HCT116 (cell line): ENCODE results near the gene FNIP2.

Experiments used
- CEBPB ChIP-seq: IDR thresholded peaks from 2 replicates; pipeline ENCODE4 v1.6.1; 2012; ENCODE audit warnings: low read depth
- POLR2AphosphoS5 ChIP-seq: IDR thresholded peaks from 2 replicates; pipeline ENCODE4 v1.6.1; 2011; ENCODE audit warnings: mild to moderate bottlenecking, low read depth, low read length, moderate library complexity
- TF ChIP-seq, protein P1 (sequence below), 3 experiments: fragments of 200-600 bp in 1 of 3; sonication (generic) in 1 of 3; IDR thresholded peaks in 2 of 3; conservative IDR thresholded peaks in 1 of 3; 2 replicates each; pipeline ENCODE4 v1.5.1; 2012 to 2017; ENCODE audit warnings: low read depth in 2 of 3, low read length in 2 of 3, antibody characterized with exemption in 1 of 3, borderline replicate concordance in 1 of 3, control low read depth in 1 of 3, mild to moderate bottlenecking in 1 of 3, mixed read lengths in 1 of 3, mixed run types in 1 of 3, moderate library complexity in 1 of 3; ENCODE audit not compliant: insufficient read depth in 1 of 3

DNA sequence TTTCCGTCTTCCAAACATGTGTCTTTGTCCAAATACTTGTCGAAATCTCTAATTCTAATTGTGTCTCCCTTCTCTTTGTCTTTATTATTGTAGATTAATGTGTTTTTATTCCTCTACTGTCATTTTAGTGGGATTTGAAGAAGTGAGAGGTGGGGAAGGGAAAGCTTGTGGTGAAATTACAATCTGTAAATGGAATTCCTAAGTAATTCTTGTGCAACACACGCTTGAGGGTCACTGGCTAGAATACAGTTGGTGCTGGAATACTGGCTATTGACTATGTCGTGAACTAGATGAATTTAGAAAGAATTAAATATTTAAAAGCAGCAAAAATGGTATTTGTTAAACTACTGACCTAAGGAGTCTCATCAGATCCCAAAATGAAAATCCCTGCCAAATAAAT, 10.7 kb upstream of the FNIP2 start:
- TF ChIP-seq, protein P1, sequence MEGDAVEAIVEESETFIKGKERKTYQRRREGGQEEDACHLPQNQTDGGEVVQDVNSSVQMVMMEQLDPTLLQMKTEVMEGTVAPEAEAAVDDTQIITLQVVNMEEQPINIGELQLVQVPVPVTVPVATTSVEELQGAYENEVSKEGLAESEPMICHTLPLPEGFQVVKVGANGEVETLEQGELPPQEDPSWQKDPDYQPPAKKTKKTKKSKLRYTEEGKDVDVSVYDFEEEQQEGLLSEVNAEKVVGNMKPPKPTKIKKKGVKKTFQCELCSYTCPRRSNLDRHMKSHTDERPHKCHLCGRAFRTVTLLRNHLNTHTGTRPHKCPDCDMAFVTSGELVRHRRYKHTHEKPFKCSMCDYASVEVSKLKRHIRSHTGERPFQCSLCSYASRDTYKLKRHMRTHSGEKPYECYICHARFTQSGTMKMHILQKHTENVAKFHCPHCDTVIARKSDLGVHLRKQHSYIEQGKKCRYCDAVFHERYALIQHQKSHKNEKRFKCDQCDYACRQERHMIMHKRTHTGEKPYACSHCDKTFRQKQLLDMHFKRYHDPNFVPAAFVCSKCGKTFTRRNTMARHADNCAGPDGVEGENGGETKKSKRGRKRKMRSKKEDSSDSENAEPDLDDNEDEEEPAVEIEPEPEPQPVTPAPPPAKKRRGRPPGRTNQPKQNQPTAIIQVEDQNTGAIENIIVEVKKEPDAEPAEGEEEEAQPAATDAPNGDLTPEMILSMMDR (IDR thresholded peaks at IDR 0.05 in 2 of 3, conservative IDR thresholded peaks at IDR 0.05 in 1 of 3; ENCODE audit: borderline replicate concordance in 1 of 3, insufficient read depth in 1 of 3, low read depth in 2 of 3, low read length in 2 of 3): no peak
- TF ChIP-seq CEBPB: no peak
- no peak for TF ChIP-seq POLR2AphosphoS5
